NCI-H187 treated with DMSO at 0.1 percent for 48 hours (cell line): ENCODE measurements around the gene SHCBP1.
"Not testable (repeated sequence)": the region's sequence is repeated elsewhere in the genome, so short reads cannot be mapped to it uniquely, and the experiment has no call there.

ENCODE experiments used
- DNase-seq: peaks from one replicate; lab custom pipeline; 2025; lab: John Stamatoyannopoulos, UW

The SHCBP1 gene

GRCh38 chr16:46618516-46618915 is 2.7 kb downstream of the SHCBP1 start:
- no peak for DNase-seq

DNA sequence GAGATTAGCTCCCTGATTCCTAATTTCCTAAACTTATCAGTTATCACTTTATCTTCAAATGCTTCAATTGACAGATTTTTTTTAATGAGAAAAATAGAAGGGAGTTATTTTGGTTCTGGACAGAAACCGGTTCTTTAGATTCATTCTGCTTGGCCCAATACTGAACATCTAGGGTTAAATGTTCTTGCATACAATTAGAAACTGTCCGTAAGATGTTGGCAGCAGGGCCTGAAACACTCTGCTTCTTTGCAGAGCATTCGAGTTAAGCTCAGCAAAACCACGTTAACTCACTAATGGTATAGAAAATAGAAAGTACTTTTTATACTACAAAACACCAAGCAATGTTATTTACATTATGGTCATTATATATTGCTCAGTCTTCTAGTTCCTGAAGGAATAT is 7.2 kb downstream of the SHCBP1 start:
- no peak for DNase-seq

- no peak for DNase-seq
Observed at GRCh38 chr16:46613352-46613751, 7.8 kb downstream of the SHCBP1 start.

GRCh38 chr16:46612121-46612520 is 9.1 kb downstream of the SHCBP1 start:
- no peak for DNase-seq

DNA sequence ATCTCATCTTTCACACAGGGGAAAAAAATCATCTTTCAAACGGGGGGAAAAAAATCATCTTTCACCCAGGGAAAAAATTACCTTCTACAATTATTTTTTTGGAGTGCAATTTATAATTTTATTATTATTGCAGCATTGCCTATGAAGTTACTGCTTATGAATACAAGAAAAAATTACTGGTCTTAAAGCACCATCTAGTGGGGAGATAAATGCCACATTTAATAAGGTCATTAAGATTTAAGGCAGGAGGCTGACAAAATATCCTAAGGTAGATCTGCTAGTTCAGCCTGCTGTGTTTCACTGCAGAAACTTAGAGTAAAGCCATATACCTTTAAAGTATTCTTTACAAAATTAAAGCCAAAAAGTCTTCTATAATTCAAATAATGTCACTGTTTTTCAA is 13.7 kb downstream of the SHCBP1 start:
- no peak for DNase-seq

GRCh38 chr16:46606231-46606630 is 14.9 kb downstream of the SHCBP1 start:
- no peak for DNase-seq

- no peak for DNase-seq
Observed at GRCh38 chr16:46591257-46591656, 29.9 kb downstream of the SHCBP1 start.

DNA sequence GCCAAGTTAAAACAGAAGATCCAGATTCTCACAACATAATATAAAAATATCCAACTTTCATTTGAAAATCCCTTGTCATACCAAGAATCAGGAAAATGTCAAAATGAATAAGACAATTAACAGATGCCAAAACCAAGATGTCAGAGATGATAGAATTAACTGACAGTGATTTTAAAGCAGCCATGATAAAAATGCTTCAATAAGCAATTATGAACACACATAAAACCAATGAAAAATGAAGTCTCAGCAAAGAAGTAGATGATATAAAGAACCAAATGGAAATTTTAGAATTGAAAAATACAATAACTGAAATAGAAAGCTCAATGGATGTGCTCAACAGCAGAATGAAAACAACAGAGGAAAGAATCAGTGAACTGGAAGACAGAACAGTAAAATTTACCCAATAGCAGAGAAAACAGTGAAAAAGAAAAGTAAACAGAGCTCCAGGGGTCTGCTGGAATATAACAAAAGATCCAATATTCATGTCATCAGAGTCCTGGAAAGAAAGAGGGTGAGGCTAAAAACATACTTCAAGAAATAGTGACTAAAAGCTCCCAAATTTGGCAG is 35.1 kb downstream of the SHCBP1 start:
- DNase-seq: no peak

- no peak for DNase-seq
Observed at GRCh38 chr16:46583036-46583435, 38.1 kb downstream of the SHCBP1 start.

DNA sequence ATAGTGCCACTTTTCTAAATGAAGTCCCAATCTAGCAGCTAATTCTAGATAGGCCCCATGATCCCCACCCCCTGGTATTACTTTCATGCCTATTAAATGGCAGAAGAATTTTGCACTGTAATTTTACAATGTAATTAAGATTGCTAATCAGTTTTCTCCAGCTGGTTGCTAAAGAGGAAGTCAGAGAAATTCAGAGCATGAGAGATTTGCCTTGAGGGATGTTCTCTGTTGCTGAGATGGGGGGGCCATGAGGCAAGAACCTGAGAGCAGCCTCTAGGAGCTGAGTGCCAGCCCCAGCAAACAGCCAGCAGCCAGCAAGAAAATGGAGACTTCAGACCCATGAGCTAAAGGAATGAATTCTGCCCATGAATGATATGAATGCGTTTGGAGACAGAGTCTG is 38.9 kb downstream of the SHCBP1 start:
- no peak for DNase-seq

DNA sequence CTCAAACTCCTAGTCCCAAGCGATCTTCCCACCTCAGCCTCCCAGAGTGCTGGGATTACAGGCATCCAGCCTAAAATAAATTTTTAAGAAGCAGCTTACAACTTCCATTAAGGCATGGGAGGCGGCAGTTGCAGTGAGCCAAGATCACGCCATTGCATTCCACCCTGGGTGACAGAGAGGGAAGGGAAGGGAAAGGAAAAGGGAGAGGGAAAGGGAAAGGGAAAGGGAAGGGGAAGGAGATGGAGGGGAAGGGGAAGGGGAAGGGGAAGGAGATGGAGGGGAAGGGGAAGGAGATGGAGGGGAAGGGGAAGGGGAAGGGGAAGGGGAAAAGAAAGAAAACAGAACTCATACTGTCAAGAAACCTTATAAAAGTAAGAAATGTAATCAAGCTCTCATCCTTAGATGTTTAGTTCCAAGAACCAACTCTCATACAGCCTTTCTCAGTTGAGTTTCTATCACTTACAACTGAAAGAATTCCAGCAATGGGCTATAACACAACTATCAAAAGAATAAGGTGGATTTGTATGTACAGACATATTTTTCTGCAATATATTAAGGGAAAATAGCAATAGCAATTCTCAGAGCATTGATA is 43.1 kb downstream of the SHCBP1 start:
- no peak for DNase-seq

DNA sequence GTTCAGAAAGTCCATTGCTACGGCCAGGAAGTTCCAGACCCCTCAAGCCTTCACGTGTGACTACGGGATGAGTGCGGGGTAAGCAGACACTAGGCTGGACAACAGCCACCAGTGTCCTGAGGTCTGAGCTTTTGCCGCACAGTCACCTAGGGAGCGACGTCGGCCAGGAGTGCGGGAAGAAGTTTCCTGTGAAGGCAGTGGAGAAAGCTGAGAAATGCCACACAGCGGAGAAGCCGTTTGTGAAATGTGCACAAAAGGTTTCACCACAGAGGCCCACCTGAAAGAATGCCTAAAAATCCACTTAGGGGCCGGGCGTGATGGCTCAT is 47.4 kb downstream of the SHCBP1 start:
- no peak for DNase-seq

GRCh38 chr16:46573008-46573833 is 48.0 kb downstream of the SHCBP1 start:
- no peak for DNase-seq

DNA sequence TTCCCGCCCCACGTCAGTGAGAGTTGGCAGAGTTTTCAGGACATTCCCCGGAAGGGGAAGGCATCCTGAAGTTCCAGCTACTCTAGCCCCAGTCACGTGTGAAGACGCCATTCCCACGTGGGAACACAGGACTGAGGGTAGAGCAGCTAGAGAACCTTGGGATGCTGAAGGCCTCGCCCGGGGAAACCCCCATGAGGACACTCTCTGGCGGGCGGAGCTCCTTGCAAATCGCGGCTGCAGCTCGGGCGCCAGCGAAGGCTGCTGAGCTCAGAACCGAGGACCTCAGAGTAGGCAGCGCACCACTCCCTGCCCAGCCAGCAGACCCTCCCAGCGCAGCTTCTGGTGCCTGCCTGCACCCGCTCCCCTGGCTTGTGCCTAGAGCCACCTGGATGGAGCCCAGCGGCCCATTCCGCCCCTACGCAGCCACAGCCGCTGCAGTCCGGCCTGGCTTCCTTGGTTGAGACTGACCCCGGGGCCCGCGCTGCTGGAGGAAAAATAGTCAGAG is 51.9 kb downstream of the SHCBP1 start:
- no peak for DNase-seq

DNA sequence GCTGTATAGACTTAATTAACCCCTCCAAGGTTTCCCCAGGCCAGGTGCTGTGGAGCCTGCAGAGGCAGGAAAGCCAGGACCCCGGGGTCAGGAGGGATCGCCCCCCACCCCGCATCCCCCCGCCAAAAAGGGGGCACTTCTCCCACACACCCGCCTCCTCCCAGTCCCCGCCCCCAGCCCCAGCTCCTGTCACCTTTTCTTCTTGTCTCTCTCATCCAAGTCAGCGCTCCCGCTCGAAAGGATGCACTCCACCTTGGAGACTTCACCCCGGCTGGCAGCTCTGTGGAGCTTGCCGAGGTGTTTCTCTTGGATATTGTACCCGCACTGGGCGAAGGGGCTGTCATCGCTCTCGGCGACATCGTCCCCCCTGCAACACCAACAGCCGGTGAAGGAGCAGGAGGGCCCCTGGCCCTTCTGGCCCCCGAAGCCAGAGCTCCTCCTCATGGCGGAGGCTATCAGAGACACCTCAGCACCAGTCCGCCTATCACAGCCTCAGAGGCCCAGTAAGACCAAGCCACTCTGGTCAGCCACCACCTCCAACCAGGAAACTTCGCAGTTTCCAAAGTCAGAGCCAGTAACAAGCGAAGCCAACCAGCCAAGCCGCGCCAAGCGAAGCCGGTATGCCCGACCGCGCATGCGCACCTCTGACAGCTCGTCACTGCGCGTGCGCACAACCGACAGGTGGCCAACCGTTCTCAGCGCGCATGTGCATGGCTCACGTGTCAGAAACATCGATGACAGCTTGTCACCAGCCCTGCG is 52.5 kb downstream of the SHCBP1 start:
- no peak for DNase-seq

DNA sequence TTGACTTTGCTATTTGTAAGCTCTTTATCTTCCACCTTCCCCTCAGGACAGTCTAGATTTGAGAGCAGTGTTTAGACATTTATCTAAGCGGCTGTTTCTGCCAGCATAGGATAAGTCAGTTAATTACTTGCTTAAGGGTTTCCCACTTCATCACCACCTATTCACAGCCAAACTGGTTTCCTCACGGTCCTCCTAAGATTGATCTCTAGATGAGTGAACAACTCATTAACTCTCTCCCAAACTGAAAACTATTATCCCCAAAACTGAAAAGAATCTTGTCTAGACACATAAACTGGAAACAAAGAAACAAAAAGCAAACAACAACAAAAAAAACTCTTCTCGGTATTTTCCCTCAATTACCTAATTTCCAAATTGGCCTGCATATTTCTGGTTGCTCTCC is 58.2 kb downstream of the SHCBP1 start:
- no peak for DNase-seq

DNA sequence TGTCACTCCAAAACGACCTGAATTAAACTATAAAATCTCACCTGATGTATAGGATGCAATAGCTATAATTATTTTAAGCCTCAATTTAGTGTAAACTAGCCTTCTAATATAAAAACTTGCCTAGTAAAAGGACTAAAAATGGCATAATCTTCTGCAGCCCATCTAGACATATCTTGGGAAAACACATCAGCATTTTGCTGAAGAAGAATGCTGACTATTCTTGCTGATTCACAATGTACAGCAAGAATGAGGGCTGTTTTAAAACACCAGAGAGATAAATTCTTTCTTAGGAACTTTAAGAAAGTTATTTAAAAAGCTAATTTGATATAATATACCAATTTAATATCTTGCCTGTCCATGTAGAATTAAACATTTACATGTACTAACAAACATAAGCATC is 63.2 kb downstream of the SHCBP1 start:
- no peak for DNase-seq

DNA sequence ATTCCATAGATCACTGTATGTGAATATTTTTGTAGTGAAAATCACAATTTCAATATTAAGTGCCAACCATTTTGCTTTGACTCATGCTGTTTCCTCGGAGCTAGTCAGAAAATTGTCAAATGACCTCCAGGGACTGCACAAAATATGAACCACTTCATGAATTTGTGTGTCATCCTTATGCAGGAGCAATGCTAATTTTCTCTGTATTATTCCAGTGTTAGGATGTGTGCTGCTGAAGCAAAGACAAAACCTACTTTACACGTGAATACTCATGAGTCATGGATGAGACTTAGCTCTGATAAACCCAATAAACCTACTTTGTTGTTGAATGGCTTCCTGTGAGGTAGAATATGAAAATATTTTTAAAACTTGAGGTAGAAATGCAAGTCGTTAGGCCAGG is 65.2 kb downstream of the SHCBP1 start:
- DNase-seq: no peak

DNA sequence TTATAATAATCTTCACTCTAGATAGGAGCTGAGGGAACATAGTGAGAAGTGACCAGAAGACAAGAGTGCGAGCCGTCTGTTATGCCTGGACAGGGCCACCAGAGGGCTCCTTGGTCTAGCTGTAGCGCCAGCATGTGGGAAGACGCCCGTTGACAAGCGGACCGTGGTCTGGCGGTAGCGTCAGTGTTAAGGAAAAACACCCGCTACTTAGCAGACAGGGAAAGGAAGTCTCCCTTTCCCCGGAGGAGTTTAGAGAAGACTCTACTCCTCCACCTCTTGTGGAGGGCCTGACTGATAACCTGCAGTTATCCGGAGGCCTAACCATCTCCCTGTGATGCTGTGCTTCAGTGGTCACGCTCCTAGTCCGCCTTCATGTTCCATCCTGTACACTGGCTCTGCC is 66.7 kb downstream of the SHCBP1 start:
- not testable (repeated sequence) for DNase-seq

- no peak for DNase-seq
Observed at GRCh38 chr16:46549477-46549876, 71.7 kb downstream of the SHCBP1 start.
